OCI-LY3 (cell line): Measurements from ENCODE around the gene NIFK.

Experiments used
- CTCF ChIP-seq: fragments of 200-600, 300-600 bp; sonication (generic); IDR thresholded peaks from 2 replicates; pipeline ENCODE4 v1.5.1; 2014; ENCODE audit warnings: antibody characterized with exemption, low read length, low read depth
- EZH2phosphoT487 ChIP-seq: fragments of 200-600 bp; shearing (Covaris generic); IDR thresholded peaks from 2 replicates; pipeline ENCODE4 v1.6.1; 2018; ENCODE audit warnings: antibody characterized with exemption, mixed run types, low read depth

GRCh38 chr2:121748202-121748601 lies 11.5 kb upstream of the NIFK start:
- TF ChIP-seq CTCF (peak; percentile 48), EZH2phosphoT487 (no peak)
